Panc1 (cell line): ENCODE data around the gene FETUB.

Experiments used
- CTCF ChIP-seq: fragments of 450-650 bp; IDR thresholded peaks from 2 replicates; pipeline ENCODE4 v1.5.1; 2017; ENCODE audit warnings: mild to moderate bottlenecking
- TCF7L2 ChIP-seq: IDR thresholded peaks from 2 replicates; pipeline ENCODE4 v1.6.1; 2011; ENCODE audit warnings: mild to moderate bottlenecking, low read depth, low read length, inconsistent platforms

- TF ChIP-seq CTCF (no peak), TCF7L2 (no peak)
Measured at GRCh38 chr3:186603159-186603558, 37.0 kb upstream of the FETUB start.
